Fibroblast of lung (primary cell): ENCODE results near the gene NELFB. TPM values are rescaled to one million over a fixed set of nuclear protein-coding genes. Genes with fewer than 3 reads are reported as not detected.
A peak's percentile ranks its signal among the peaks of the same experiment; 100 is the strongest.
"Not testable (repeated sequence)": the region's sequence is repeated elsewhere in the genome, so short reads cannot be mapped to it uniquely, and the experiment has no call there.

ENCODE experiments used
- DNase-seq, 2 donors: peaks; one replicate each; pipeline versions ENCODE4 v3.0.0 to v3.0.0-alpha.2; 2010; ENCODE audit warnings: low read depth in 2 of 2
- H2AFZ ChIP-seq: 2 replicates; pipeline ENCODE4 v1.5.1; 2012; ENCODE audit warnings: low read length, control low read depth, inconsistent platforms
- H3K27ac ChIP-seq: 2 replicates; pipeline ENCODE4 v1.5.1; 2011; ENCODE audit warnings: low read length, control low read depth; ENCODE audit not compliant: insufficient read depth
- H3K27me3 ChIP-seq: 2 replicates; pipeline ENCODE4 v1.5.1; 2011; ENCODE audit warnings: mild to moderate bottlenecking, low read length; ENCODE audit not compliant: control insufficient read depth, insufficient read depth
- H3K36me3 ChIP-seq: 2 replicates; pipeline ENCODE4 v1.5.1; 2011; ENCODE audit warnings: low read length; ENCODE audit not compliant: control insufficient read depth, insufficient read depth
- H3K4me1 ChIP-seq: 2 replicates; pipeline ENCODE4 v1.5.1; 2011; ENCODE audit warnings: low read length; ENCODE audit not compliant: control insufficient read depth, insufficient read depth; ENCODE audit errors: extremely low read depth
- H3K4me2 ChIP-seq: 2 replicates; pipeline ENCODE4 v1.5.1; 2011; ENCODE audit warnings: low read length, control low read depth; ENCODE audit not compliant: insufficient read depth; ENCODE audit errors: extremely low read depth
- H3K4me3 ChIP-seq, 4 experiments: fragments of 200-600 bp in 1 of 4; sonication (generic) in 1 of 4; replicated peaks in 1 of 4; 2 replicates each; pipeline ENCODE4 v1.5.1; 2011 to 2016; ENCODE audit warnings: low read length in 4 of 4, low read depth in 3 of 4, mild to moderate bottlenecking in 3 of 4, control low read depth in 2 of 4, inconsistent platforms in 1 of 4, mixed read lengths in 1 of 4; ENCODE audit not compliant: insufficient read depth in 1 of 4; ENCODE audit errors: control extremely low read depth in 1 of 4
- H3K79me2 ChIP-seq: 2 replicates; pipeline ENCODE4 v1.5.1; 2012; ENCODE audit warnings: mild to moderate bottlenecking, low read length, inconsistent platforms; ENCODE audit not compliant: control insufficient read depth, insufficient read depth
- H3K9ac ChIP-seq: 2 replicates; pipeline ENCODE4 v1.5.1; 2011; ENCODE audit warnings: mild to moderate bottlenecking, low read length, control low read depth; ENCODE audit not compliant: insufficient read depth
- H3K9me3 ChIP-seq: 2 replicates; pipeline ENCODE4 v1.5.1; 2012; ENCODE audit warnings: low read depth, low read length; ENCODE audit not compliant: control insufficient read depth, insufficient read depth
- H4K20me1 ChIP-seq: 2 replicates; pipeline ENCODE4 v1.5.1; 2011; ENCODE audit warnings: low read length; ENCODE audit not compliant: control insufficient read depth, insufficient read depth; ENCODE audit errors: extremely low read depth
- EZH2 ChIP-seq: IDR thresholded peaks from 2 replicates; pipeline ENCODE4 v1.5.1; 2012; ENCODE audit warnings: low read length, control low read depth, mild to moderate bottlenecking; ENCODE audit errors: missing control alignments
- polyA plus RNA-seq, 2 donors: library from polyadenylated mRNA; depleted of rRNA in 1 of 2; stranded (reverse) in 1 of 2; unstranded in 1 of 2; fragments of >200 nt; gene quantifications; 2 replicates each; pipeline ENCODE4 v1.2.1, GENCODE V29; 2011 to 2012; ENCODE audit warnings: missing spikeins in 1 of 2
- total RNA-seq: library from RNA; depleted of rRNA; stranded (reverse); fragments of >200 nt; gene quantifications from 2 replicates; pipeline ENCODE4 v1.2.1, GENCODE V29; 2014
- TF ChIP-seq, protein P1 (sequence below), 2 donors: IDR thresholded peaks in 1 of 2; conservative IDR thresholded peaks in 1 of 2; 1 replicate in 1 of 2; 2 replicates in 1 of 2; pipeline ENCODE4 v1.5.1; 2011 to 2012; ENCODE audit warnings: low read length in 2 of 2, control low read depth in 1 of 2, inconsistent platforms in 1 of 2, low read depth in 1 of 2, mild to moderate bottlenecking in 1 of 2

NELFB gene
- total and polyA plus RNA-seq, 2 donors (not counting 1 experiment from before 2014, with no cell fraction given), result 23.5 to 50.0 TPM

GRCh38 chr9:137236238-137236935, 18.7 kb upstream of the NELFB start:
- no peaks in the 10 kb centered on the region for H3K9me3 ChIP-seq
- DNase-seq, result peak; percentile 60 to 62
- H3K9ac ChIP-seq, result no peak overlapping the region
- no peaks in the 10 kb centered on the region for H4K20me1 ChIP-seq
- H3K27ac ChIP-seq, result no peak overlapping the region
- peak overlapping the region in 1 of 4 experiments; percentile 7 for H3K4me3 ChIP-seq
- H3K27me3 ChIP-seq, result no peaks in the 10 kb centered on the region
- no peaks in the 10 kb centered on the region for H3K36me3 ChIP-seq
- H3K4me1 ChIP-seq, result peaks cover 2% of the 10 kb centered on the region
- peaks cover 13% of the 10 kb centered on the region for H3K79me2 ChIP-seq
- TF ChIP-seq, protein P1, sequence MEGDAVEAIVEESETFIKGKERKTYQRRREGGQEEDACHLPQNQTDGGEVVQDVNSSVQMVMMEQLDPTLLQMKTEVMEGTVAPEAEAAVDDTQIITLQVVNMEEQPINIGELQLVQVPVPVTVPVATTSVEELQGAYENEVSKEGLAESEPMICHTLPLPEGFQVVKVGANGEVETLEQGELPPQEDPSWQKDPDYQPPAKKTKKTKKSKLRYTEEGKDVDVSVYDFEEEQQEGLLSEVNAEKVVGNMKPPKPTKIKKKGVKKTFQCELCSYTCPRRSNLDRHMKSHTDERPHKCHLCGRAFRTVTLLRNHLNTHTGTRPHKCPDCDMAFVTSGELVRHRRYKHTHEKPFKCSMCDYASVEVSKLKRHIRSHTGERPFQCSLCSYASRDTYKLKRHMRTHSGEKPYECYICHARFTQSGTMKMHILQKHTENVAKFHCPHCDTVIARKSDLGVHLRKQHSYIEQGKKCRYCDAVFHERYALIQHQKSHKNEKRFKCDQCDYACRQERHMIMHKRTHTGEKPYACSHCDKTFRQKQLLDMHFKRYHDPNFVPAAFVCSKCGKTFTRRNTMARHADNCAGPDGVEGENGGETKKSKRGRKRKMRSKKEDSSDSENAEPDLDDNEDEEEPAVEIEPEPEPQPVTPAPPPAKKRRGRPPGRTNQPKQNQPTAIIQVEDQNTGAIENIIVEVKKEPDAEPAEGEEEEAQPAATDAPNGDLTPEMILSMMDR (conservative IDR thresholded peaks at IDR 0.05 in 1 of 2, IDR thresholded peaks at IDR 0.05 in 1 of 2; ENCODE audit: low read depth in 1 of 2, low read length in 2 of 2), result peak; percentile 79 to 81
- TF ChIP-seq EZH2, result no peak
- H3K4me2 ChIP-seq, result no peak overlapping the region
- no peak overlapping the region for H2AFZ ChIP-seq

- no peak for DNase-seq
- TF ChIP-seq, protein P1 (conservative IDR thresholded peaks at IDR 0.05 in 1 of 2, IDR thresholded peaks at IDR 0.05 in 1 of 2; ENCODE audit: low read depth in 1 of 2, low read length in 2 of 2), result no peak
- TF ChIP-seq EZH2, result no peak
- Histone ChIP-seq H3K27me3 (no peaks in the 10 kb centered on the region), H3K9me3 (no peaks in the 10 kb centered on the region), H3K36me3 (peaks cover 3% of the 10 kb centered on the region), H3K9ac (no peak overlapping the region), H3K27ac (no peak overlapping the region), H3K79me2 (peaks cover 18% of the 10 kb centered on the region), H3K4me3 (no peak overlapping the region), H4K20me1 (no peaks in the 10 kb centered on the region), H2AFZ (no peak overlapping the region), H3K4me2 (no peak overlapping the region), H3K4me1 (peaks cover 2% of the 10 kb centered on the region)
These were observed 18.1 kb upstream of the NELFB start for GRCh38 chr9:137236936-137237421.

GRCh38 chr9:137237759-137238726, 17.1 kb upstream of the NELFB start:
- Histone ChIP-seq H3K4me1 (peaks cover 6% of the 10 kb centered on the region), H3K27ac (no peak overlapping the region), H3K9ac (no peak overlapping the region), H3K36me3 (peaks cover 13% of the 10 kb centered on the region), H3K9me3 (no peaks in the 10 kb centered on the region), H3K27me3 (no peaks in the 10 kb centered on the region), H3K4me2 (no peak overlapping the region), H2AFZ (no peak overlapping the region), H3K4me3 (no peak overlapping the region), H3K79me2 (peaks cover 29% of the 10 kb centered on the region), H4K20me1 (no peaks in the 10 kb centered on the region)
- no peak for TF ChIP-seq EZH2
- TF ChIP-seq, protein P1 (conservative IDR thresholded peaks at IDR 0.05 in 1 of 2, IDR thresholded peaks at IDR 0.05 in 1 of 2; ENCODE audit: low read depth in 1 of 2, low read length in 2 of 2), result no peak
- DNase-seq, result no peak

- H3K4me3 ChIP-seq, result peak overlapping the region; percentile 61 to 76 (median 72)
- peaks cover 38% of the 10 kb centered on the region for H3K79me2 ChIP-seq
- peaks cover 18% of the 10 kb centered on the region for H3K36me3 ChIP-seq
- H3K4me1 ChIP-seq, H3K27me3 ChIP-seq, H4K20me1 ChIP-seq, H2AFZ ChIP-seq, DNase-seq, H3K9me3 ChIP-seq: not testable (repeated sequence)
- H3K4me2 ChIP-seq, result peak overlapping the region; percentile 96
- H3K27ac ChIP-seq, result peak overlapping the region; percentile 95
- peak overlapping the region; percentile 89 for H3K9ac ChIP-seq
These were observed 15.5 kb upstream of the NELFB start for GRCh38 chr9:137239541-137240200.
